Endodermal cell (in vitro differentiated cells): Measurements from ENCODE around the gene CPLANE2. TPM values are rescaled to one million over a fixed set of nuclear protein-coding genes. Genes with fewer than 3 reads are reported as not detected.

Experiments
- DNase-seq: peaks from one replicate; pipeline ENCODE4 v3.0.0-alpha.2; 2017
- H3K27ac ChIP-seq: 2 replicates; pipeline ENCODE4 v1.5.1; 2013; ENCODE audit warnings: mild to moderate bottlenecking, low read depth, low read length, moderate library complexity
- H3K27me3 ChIP-seq: 2 replicates; pipeline ENCODE4 v1.6.1; 2013; ENCODE audit warnings: mild to moderate bottlenecking, low read length, moderate library complexity; ENCODE audit not compliant: insufficient read depth, control insufficient read depth, poor library complexity, severe bottlenecking
- H3K36me3 ChIP-seq: 2 replicates; pipeline ENCODE4 v1.7.0; 2013; ENCODE audit warnings: mild to moderate bottlenecking, low read length, moderate library complexity; ENCODE audit not compliant: control insufficient read depth, insufficient read depth
- H3K4me1 ChIP-seq: one replicate; pipeline ENCODE4 v1.7.0; 2013; ENCODE audit warnings: low read length; ENCODE audit not compliant: control insufficient read depth, insufficient read depth
- H3K4me3 ChIP-seq: 2 replicates; pipeline ENCODE4 v1.5.1; 2013; ENCODE audit warnings: mild to moderate bottlenecking, low read length, moderate library complexity
- H3K9ac ChIP-seq: 2 replicates; pipeline ENCODE4 v1.6.1; 2013; ENCODE audit warnings: mild to moderate bottlenecking, low read length, moderate library complexity; ENCODE audit not compliant: poor library complexity, severe bottlenecking; ENCODE audit errors: extremely low read depth
- H3K9me3 ChIP-seq: 2 replicates; pipeline ENCODE4 v1.6.1; 2013; ENCODE audit warnings: mild to moderate bottlenecking, low read length, moderate library complexity; ENCODE audit not compliant: control insufficient read depth
- H3K27ac Mint-ChIP-seq: 2 replicates; pipeline ENCODE4 v1.8.0; 2020; ENCODE audit warnings: mixed read lengths
- H3K27me3 Mint-ChIP-seq: 2 replicates; pipeline ENCODE4 v1.8.0; 2021; ENCODE audit warnings: mild to moderate bottlenecking, mixed read lengths; ENCODE audit not compliant: insufficient read depth
- H3K36me3 Mint-ChIP-seq: 2 replicates; pipeline ENCODE4 v1.8.0; 2020; ENCODE audit warnings: low read depth, mixed read lengths
- H3K4me1 Mint-ChIP-seq: 2 replicates; pipeline ENCODE4 v1.8.0; 2020; ENCODE audit warnings: mixed read lengths
- H3K4me3 Mint-ChIP-seq: 2 replicates; pipeline ENCODE4 v1.8.0; 2020; ENCODE audit warnings: mild to moderate bottlenecking, moderate library complexity, mixed read lengths
- H3K9me3 Mint-ChIP-seq: 2 replicates; pipeline ENCODE4 v1.8.0; 2020; ENCODE audit warnings: mild to moderate bottlenecking, mixed read lengths
- CTCF ChIP-seq: fragments of 200-600 bp; sonication (generic); conservative IDR thresholded peaks from 2 replicates; pipeline ENCODE4 v1.5.0; 2021; ENCODE audit warnings: antibody characterized with exemption, mild to moderate bottlenecking
- WGBS, 2 experiments: methylation state at CpG; one replicate each; pipeline versions ENCODE4 v1.1.5 to v1.1.7; 2013; ENCODE audit warnings: missing lambda C conversion rate in 2 of 2, mixed read lengths in 1 of 2; ENCODE audit not compliant: insufficient coverage in 1 of 2, insufficient read length in 1 of 2; 5-methylcytosine and 5-hydroxymethylcytosine counted together
- total RNA-seq, 2 donors: library from RNA; stranded (reverse); fragmentation: NEBNext Ultra II Directional in 1 of 2; extraction: Animal tissue kit (Norgen Biotek cat#: 25700) in 1 of 2; gene quantifications; 2 replicates in 1 of 2; 3 replicates in 1 of 2; pipeline ENCODE4 v1.2.1, GENCODE V29; 2021

The CPLANE2 gene
- total RNA-seq, 2 donors from 2014 or later: 9.6 to 10.3 TPM

- no peak overlapping the region for H3K27ac ChIP-seq
- no peaks in the 10 kb centered on the region for H3K27me3 ChIP-seq
- 90 to 96% methylated on average over 1 to 4 of the region's 4 CpGs for WGBS, 2 experiments
- TF ChIP-seq CTCF: no peak
- H3K9me3 ChIP-seq: no peaks in the 10 kb centered on the region
- Mint-ChIP-seq H3K27me3 (no peaks in the 10 kb centered on the region), H3K36me3 (peaks cover 29% of the 10 kb centered on the region), H3K4me1 (no peaks in the 10 kb centered on the region), H3K9me3 (no peaks in the 10 kb centered on the region), H3K4me3 (no peak overlapping the region), H3K27ac (peak overlapping the region; percentile 70)
- H3K4me3 ChIP-seq: no peak overlapping the region
- no peaks in the 10 kb centered on the region for H3K4me1 ChIP-seq
- peaks cover 47% of the 10 kb centered on the region for H3K36me3 ChIP-seq
- DNase-seq: no peak
- H3K9ac ChIP-seq: no peak overlapping the region
Observed at GRCh38 chr1:16256478-16256877, 19.5 kb upstream of the CPLANE2 start.

- Mint-ChIP-seq H3K4me1 (no peaks in the 10 kb centered on the region), H3K36me3 (peaks cover 37% of the 10 kb centered on the region), H3K27me3 (no peaks in the 10 kb centered on the region), H3K9me3 (no peaks in the 10 kb centered on the region), H3K27ac (no peak overlapping the region), H3K4me3 (no peak overlapping the region)
- Histone ChIP-seq H3K4me1 (no peaks in the 10 kb centered on the region), H3K9me3 (no peaks in the 10 kb centered on the region), H3K9ac (no peak overlapping the region), H3K27me3 (no peaks in the 10 kb centered on the region), H3K4me3 (no peak overlapping the region), H3K36me3 (peaks cover 66% of the 10 kb centered on the region), H3K27ac (peak overlapping the region; percentile 22)
- no peak for TF ChIP-seq CTCF
- WGBS, 2 experiments: 89 to 93% methylated on average over 4 of the region's 4 CpGs
- no peak for DNase-seq
Observed at GRCh38 chr1:16254263-16254928, 17.4 kb upstream of the CPLANE2 start.

- Histone ChIP-seq H3K4me1 (no peaks in the 10 kb centered on the region), H3K36me3 (peaks cover 70% of the 10 kb centered on the region), H3K27me3 (no peaks in the 10 kb centered on the region), H3K9ac (no peak overlapping the region), H3K27ac (peak overlapping the region; percentile 22), H3K9me3 (no peaks in the 10 kb centered on the region), H3K4me3 (no peak overlapping the region)
- DNase-seq: no peak
- no peaks in the 10 kb centered on the region for H3K4me1 Mint-ChIP-seq
- H3K27me3 Mint-ChIP-seq: no peaks in the 10 kb centered on the region
- no peaks in the 10 kb centered on the region for H3K9me3 Mint-ChIP-seq
- H3K36me3 Mint-ChIP-seq: peaks cover 37% of the 10 kb centered on the region
- WGBS, 2 experiments: 87 to 100% methylated on average over 4 to 5 of the region's 5 CpGs
- no peak overlapping the region for H3K27ac Mint-ChIP-seq
- no peak for TF ChIP-seq CTCF
- H3K4me3 Mint-ChIP-seq: no peak overlapping the region
Observed at GRCh38 chr1:16253332-16253922, 16.4 kb upstream of the CPLANE2 start.
